ENCODE measurements around the gene CASP10.

The CASP10 gene

GRCh38 chr2:201231781-201232466, 49.0 kb downstream of the CASP10 start:
- Histone ChIP-seq H3K27ac (ENCODE audit: poor library complexity, severe bottlenecking) (peak overlapping the region; percentile 36), H3K4me3 (ENCODE audit: severe bottlenecking) (no peak overlapping the region), H3K27me3 (ENCODE audit: insufficient read depth, poor library complexity, severe bottlenecking) (no peaks in the 10 kb centered on the region), H3K9me3 (ENCODE audit: severe bottlenecking) (no peaks in the 10 kb centered on the region), H3K4me1 (ENCODE audit: insufficient read depth, poor library complexity, severe bottlenecking) (peaks cover 22% of the 10 kb centered on the region), H3K36me3 (ENCODE audit: low read depth) (no peaks in the 10 kb centered on the region; the same call in 1 of the 2 replicates)
- DNase-seq (ENCODE audit: low spot score) (peak; percentile 86), ATAC-seq (ENCODE audit: low read depth) (peak; percentile 59)
- TF ChIP-seq CTCF (IDR thresholded peaks at IDR 0.05; ENCODE audit: poor library complexity, severe bottlenecking), result peak; percentile 96

DNA sequence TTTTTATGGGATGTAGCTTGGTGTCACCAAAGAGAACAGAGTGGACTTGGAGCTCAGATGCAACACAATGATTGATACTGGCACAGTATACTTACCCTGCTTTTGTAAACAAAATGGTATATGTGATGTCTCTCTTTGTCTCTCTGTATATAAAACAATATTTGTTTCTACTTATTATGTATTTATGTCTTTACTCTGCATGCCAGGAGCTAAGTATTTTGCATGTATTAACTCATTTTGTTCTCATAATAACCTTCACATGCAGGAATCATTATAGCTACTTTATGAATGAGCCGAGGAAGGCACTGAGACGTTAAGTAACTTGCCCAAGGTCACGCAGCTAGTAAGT, 49.5 kb downstream of the CASP10 start:
- Histone ChIP-seq H3K4me1 (ENCODE audit: insufficient read depth, poor library complexity, severe bottlenecking) (peaks cover 22% of the 10 kb centered on the region), H3K4me3 (ENCODE audit: severe bottlenecking) (no peak overlapping the region), H3K9me3 (ENCODE audit: severe bottlenecking) (no peaks in the 10 kb centered on the region), H3K36me3 (ENCODE audit: low read depth) (no peaks in the 10 kb centered on the region; the same call in 1 of the 2 replicates), H3K27ac (ENCODE audit: poor library complexity, severe bottlenecking) (peak overlapping the region; percentile 35), H3K27me3 (ENCODE audit: insufficient read depth, poor library complexity, severe bottlenecking) (no peaks in the 10 kb centered on the region)
- ATAC-seq (ENCODE audit: low read depth) (no peak), DNase-seq (ENCODE audit: low spot score) (no peak)
- peak; percentile 80 for TF ChIP-seq CTCF (IDR thresholded peaks at IDR 0.05; ENCODE audit: poor library complexity, severe bottlenecking)

DNA sequence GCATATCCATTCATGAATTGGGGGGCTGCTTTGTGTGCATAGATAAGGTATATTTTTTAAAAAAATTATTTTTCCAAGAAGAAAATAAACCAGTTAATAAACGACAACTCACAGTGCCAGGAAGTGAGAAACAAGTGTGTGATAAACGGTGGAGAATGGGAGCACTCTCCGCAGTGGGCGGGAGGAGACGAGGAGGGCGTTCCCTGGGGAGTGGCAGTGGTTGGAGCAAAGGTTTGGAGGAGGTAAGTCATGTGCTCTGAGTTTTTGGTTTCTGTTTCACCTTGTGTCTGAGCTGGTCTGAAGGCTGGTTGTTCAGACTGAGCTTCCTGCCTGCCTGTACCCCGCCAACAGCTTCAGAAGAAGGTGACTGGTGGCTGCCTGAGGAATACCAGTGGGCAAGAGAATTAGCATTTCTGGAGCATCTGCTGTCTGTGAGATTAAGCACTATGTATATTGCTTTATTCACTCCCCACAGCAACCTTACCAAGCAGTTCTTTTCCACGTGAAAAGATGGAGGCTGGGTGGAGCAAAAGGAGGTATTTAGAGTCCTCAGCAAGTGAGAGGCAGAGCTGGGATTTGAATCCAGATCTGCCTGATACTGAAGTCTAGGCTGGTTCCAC, 50.4 kb downstream of the CASP10 start:
- peak; percentile 92 for ATAC-seq (ENCODE audit: low read depth)
- peaks cover 22% of the 10 kb centered on the region for H3K4me1 ChIP-seq (ENCODE audit: insufficient read depth, poor library complexity, severe bottlenecking)
- H3K36me3 ChIP-seq (ENCODE audit: low read depth), result no peaks in the 10 kb centered on the region; the same call in 1 of the 2 replicates
- H3K4me3 ChIP-seq (ENCODE audit: severe bottlenecking), result peak overlapping the region; percentile 44
- TF ChIP-seq CTCF (IDR thresholded peaks at IDR 0.05; ENCODE audit: poor library complexity, severe bottlenecking), result no peak
- DNase-seq (ENCODE audit: low spot score), result peak; percentile 80
- H3K27ac ChIP-seq (ENCODE audit: poor library complexity, severe bottlenecking), result peak overlapping the region; percentile 35
- no peaks in the 10 kb centered on the region for H3K27me3 ChIP-seq (ENCODE audit: insufficient read depth, poor library complexity, severe bottlenecking)
- H3K9me3 ChIP-seq (ENCODE audit: severe bottlenecking), result no peaks in the 10 kb centered on the region

- Histone ChIP-seq H3K9me3 (ENCODE audit: severe bottlenecking) (no peaks in the 10 kb centered on the region), H3K4me1 (ENCODE audit: insufficient read depth, poor library complexity, severe bottlenecking) (peaks cover 22% of the 10 kb centered on the region), H3K36me3 (ENCODE audit: low read depth) (no peaks in the 10 kb centered on the region; the same call in 1 of the 2 replicates), H3K27ac (ENCODE audit: poor library complexity, severe bottlenecking) (peak overlapping the region; percentile 35), H3K4me3 (ENCODE audit: severe bottlenecking) (peak overlapping the region; percentile 44), H3K27me3 (ENCODE audit: insufficient read depth, poor library complexity, severe bottlenecking) (no peaks in the 10 kb centered on the region)
- ATAC-seq (ENCODE audit: low read depth), result peak; percentile 20; the same call in 2 of the 3 replicates
- DNase-seq (ENCODE audit: low spot score), result no peak
- no peak for TF ChIP-seq CTCF (IDR thresholded peaks at IDR 0.05; ENCODE audit: poor library complexity, severe bottlenecking)
Measured at GRCh38 chr2:201233812-201234662, 51.1 kb downstream of the CASP10 start.

Measured in RWPE2 (cell line).